Neural cell (in vitro differentiated cells): ENCODE data around the gene NPDC1. TPM values are rescaled to one million over a fixed set of nuclear protein-coding genes. Genes with fewer than 3 reads are reported as not detected.

ENCODE experiments used
- H2AFZ ChIP-seq: fragments of 200-600, 300-800 bp; sonication (generic), shearing (Covaris generic); 2 replicates; pipeline ENCODE4 v1.6.0; 2014; ENCODE audit warnings: low read depth, mild to moderate bottlenecking, antibody characterized with exemption, low read length, moderate library complexity
- H3F3A ChIP-seq: fragments of 200-600 bp; shearing (Covaris generic); 2 replicates; pipeline ENCODE4 v1.6.1; 2016; ENCODE audit warnings: mild to moderate bottlenecking, moderate library complexity, mixed read lengths, antibody characterized with exemption, low read length; ENCODE audit not compliant: insufficient read depth, poor library complexity, severe bottlenecking
- H3K27ac ChIP-seq: fragments of 200-600, 300-800 bp; sonication (generic), shearing (Covaris generic); 2 replicates; pipeline ENCODE4 v1.5.1; 2014; ENCODE audit warnings: mild to moderate bottlenecking, low read length, moderate library complexity
- H3K27me3 ChIP-seq: fragments of 300-800, 200-600 bp; sonication (generic), shearing (Covaris generic); 2 replicates; pipeline ENCODE4 v1.6.0; 2014; ENCODE audit warnings: mild to moderate bottlenecking, low read depth, low read length, moderate library complexity; ENCODE audit not compliant: insufficient read depth
- H3K36me3 ChIP-seq: fragments of 300-800, 200-600 bp; sonication (generic), shearing (Covaris generic); 2 replicates; pipeline ENCODE4 v1.5.1; 2014; ENCODE audit warnings: mild to moderate bottlenecking, antibody characterized with exemption, low read length, moderate library complexity; ENCODE audit not compliant: insufficient read depth
- H3K4me2 ChIP-seq: fragments of 300-800, 200-600 bp; sonication (generic), shearing (Covaris generic); 2 replicates; pipeline ENCODE4 v1.6.0; 2014; ENCODE audit warnings: mild to moderate bottlenecking, low read length
- H3K4me3 ChIP-seq: fragments of 300-800, 200-600 bp; sonication (generic), shearing (Covaris generic); 2 replicates; pipeline ENCODE4 v1.5.1; 2014; ENCODE audit warnings: mild to moderate bottlenecking, low read length, moderate library complexity
- H3K79me2 ChIP-seq: fragments of 200-600 bp; shearing (Covaris generic); replicated peaks from 2 replicates; pipeline ENCODE4 v1.6.0; 2014; ENCODE audit warnings: mild to moderate bottlenecking, low read length, moderate library complexity; ENCODE audit not compliant: insufficient read depth
- H3K9ac ChIP-seq: fragments of 300-800, 200-600 bp; sonication (generic), shearing (Covaris generic); 2 replicates; pipeline ENCODE4 v1.6.1; 2016; ENCODE audit warnings: mild to moderate bottlenecking, low read length, mixed read lengths
- H3K9me2 ChIP-seq: fragments of 200-600 bp; shearing (Covaris generic); 2 replicates; pipeline ENCODE4 v1.6.1; 2016; ENCODE audit warnings: mild to moderate bottlenecking, low read length, mixed read lengths; ENCODE audit not compliant: insufficient read depth
- H3K9me3 ChIP-seq: fragments of 200-600, 300-800 bp; sonication (generic), shearing (Covaris generic); 2 replicates; pipeline ENCODE4 v1.6.1; 2016; ENCODE audit warnings: mild to moderate bottlenecking, mixed run types, low read length, moderate library complexity, mixed read lengths
- H4K20me1 ChIP-seq: fragments of 200-600 bp; shearing (Covaris generic); 2 replicates; pipeline ENCODE4 v1.6.1; 2016; ENCODE audit warnings: mild to moderate bottlenecking, mixed run types; ENCODE audit not compliant: insufficient read depth
- CTCF ChIP-seq: fragments of 450-650 bp; IDR thresholded peaks from 2 replicates; pipeline ENCODE4 v1.5.1; 2014; ENCODE audit warnings: antibody characterized with exemption, mild to moderate bottlenecking, moderate library complexity; ENCODE audit not compliant: poor library complexity, severe bottlenecking
- EP300 ChIP-seq: fragments of 450-650 bp; conservative IDR thresholded peaks from 2 replicates; pipeline ENCODE4 v1.6.1; 2014; ENCODE audit warnings: antibody characterized with exemption, mild to moderate bottlenecking, moderate library complexity; ENCODE audit not compliant: poor library complexity, severe bottlenecking
- EZH2 ChIP-seq: fragments of 200-600, 300-800 bp; shearing (Covaris generic), sonication (generic); IDR thresholded peaks from 2 replicates; pipeline ENCODE4 v1.6.1; 2014; ENCODE audit warnings: antibody characterized with exemption, low read length, borderline replicate concordance, mild to moderate bottlenecking; ENCODE audit not compliant: insufficient read depth, poor library complexity, severe bottlenecking
- MXI1 ChIP-seq: fragments of 450-650 bp; conservative IDR thresholded peaks from 2 replicates; pipeline ENCODE4 v1.6.1; 2014; ENCODE audit warnings: antibody characterized with exemption, mild to moderate bottlenecking; ENCODE audit not compliant: poor library complexity, severe bottlenecking
- POLR2AphosphoS5 ChIP-seq: IDR thresholded peaks from 2 replicates; pipeline ENCODE4 v1.6.1; 2012
- RAD21 ChIP-seq: fragments of 450-650 bp; conservative IDR thresholded peaks from 2 replicates; pipeline ENCODE4 v1.6.1; 2014; ENCODE audit warnings: antibody characterized with exemption, mild to moderate bottlenecking, moderate library complexity
- SMC3 ChIP-seq: fragments of 450-650 bp; conservative IDR thresholded peaks from 2 replicates; pipeline ENCODE4 v1.6.1; 2014; ENCODE audit warnings: antibody characterized with exemption, mild to moderate bottlenecking, moderate library complexity; ENCODE audit not compliant: poor library complexity
- TAF1 ChIP-seq: IDR thresholded peaks from 2 replicates; pipeline ENCODE4 v1.6.1; 2012; ENCODE audit warnings: low read depth
- polyA plus RNA-seq: library from polyadenylated mRNA; depleted of rRNA; stranded (reverse); fragments of >200 nt; gene quantifications from 2 replicates; pipeline ENCODE4 v1.2.3, GENCODE V29; 2014
- TF ChIP-seq, protein P1 (sequence below): IDR thresholded peaks from 2 replicates; pipeline ENCODE4 v1.6.1; 2012; ENCODE audit warnings: borderline replicate concordance

Gene NPDC1
- polyA plus RNA-seq, 1 donor from 2014 or later, result 161 TPM

GRCh38 chr9:137052998-137053943 is 7.3 kb upstream of the NPDC1 start:
- Histone ChIP-seq H3K9me2 (no peaks in the 10 kb centered on the region), H3K27me3 (peaks cover 73% of the 10 kb centered on the region), H3K79me2 (no peaks in the 10 kb centered on the region), H2AFZ (no peak overlapping the region), H3K4me2 (no peak overlapping the region), H3K36me3 (no peaks in the 10 kb centered on the region), H3K9me3 (no peaks in the 10 kb centered on the region), H3F3A (no peaks in the 10 kb centered on the region), H4K20me1 (no peaks in the 10 kb centered on the region), H3K9ac (no peak overlapping the region), H3K27ac (no peak overlapping the region), H3K4me3 (peak overlapping the region; percentile 46)
- TF ChIP-seq CTCF, result no peak
- no peak for TF ChIP-seq RAD21
- no peak for TF ChIP-seq POLR2AphosphoS5
- TF ChIP-seq EZH2, result peak; percentile 21

- Histone ChIP-seq H3K27me3 (peaks cover 81% of the 10 kb centered on the region), H3K4me2 (no peak overlapping the region)
Measured at GRCh38 chr9:137052293-137052692, 6.3 kb upstream of the NPDC1 start.

More at GRCh38 chr9:137052293-137052692, 6.3 kb upstream of the NPDC1 start:
- Histone ChIP-seq H4K20me1 (no peaks in the 10 kb centered on the region), H3K27ac (no peak overlapping the region), H3F3A (no peaks in the 10 kb centered on the region), H3K9ac (no peak overlapping the region), H3K4me3 (no peak overlapping the region), H2AFZ (no peak overlapping the region), H3K36me3 (no peaks in the 10 kb centered on the region), H3K79me2 (no peaks in the 10 kb centered on the region), H3K9me3 (no peaks in the 10 kb centered on the region), H3K9me2 (no peaks in the 10 kb centered on the region)
- TF ChIP-seq TAF1, result no peak
- TF ChIP-seq POLR2AphosphoS5, result no peak
- no peak for TF ChIP-seq SMC3
- TF ChIP-seq EZH2, result no peak
- TF ChIP-seq CTCF, result no peak
- TF ChIP-seq, protein P1, sequence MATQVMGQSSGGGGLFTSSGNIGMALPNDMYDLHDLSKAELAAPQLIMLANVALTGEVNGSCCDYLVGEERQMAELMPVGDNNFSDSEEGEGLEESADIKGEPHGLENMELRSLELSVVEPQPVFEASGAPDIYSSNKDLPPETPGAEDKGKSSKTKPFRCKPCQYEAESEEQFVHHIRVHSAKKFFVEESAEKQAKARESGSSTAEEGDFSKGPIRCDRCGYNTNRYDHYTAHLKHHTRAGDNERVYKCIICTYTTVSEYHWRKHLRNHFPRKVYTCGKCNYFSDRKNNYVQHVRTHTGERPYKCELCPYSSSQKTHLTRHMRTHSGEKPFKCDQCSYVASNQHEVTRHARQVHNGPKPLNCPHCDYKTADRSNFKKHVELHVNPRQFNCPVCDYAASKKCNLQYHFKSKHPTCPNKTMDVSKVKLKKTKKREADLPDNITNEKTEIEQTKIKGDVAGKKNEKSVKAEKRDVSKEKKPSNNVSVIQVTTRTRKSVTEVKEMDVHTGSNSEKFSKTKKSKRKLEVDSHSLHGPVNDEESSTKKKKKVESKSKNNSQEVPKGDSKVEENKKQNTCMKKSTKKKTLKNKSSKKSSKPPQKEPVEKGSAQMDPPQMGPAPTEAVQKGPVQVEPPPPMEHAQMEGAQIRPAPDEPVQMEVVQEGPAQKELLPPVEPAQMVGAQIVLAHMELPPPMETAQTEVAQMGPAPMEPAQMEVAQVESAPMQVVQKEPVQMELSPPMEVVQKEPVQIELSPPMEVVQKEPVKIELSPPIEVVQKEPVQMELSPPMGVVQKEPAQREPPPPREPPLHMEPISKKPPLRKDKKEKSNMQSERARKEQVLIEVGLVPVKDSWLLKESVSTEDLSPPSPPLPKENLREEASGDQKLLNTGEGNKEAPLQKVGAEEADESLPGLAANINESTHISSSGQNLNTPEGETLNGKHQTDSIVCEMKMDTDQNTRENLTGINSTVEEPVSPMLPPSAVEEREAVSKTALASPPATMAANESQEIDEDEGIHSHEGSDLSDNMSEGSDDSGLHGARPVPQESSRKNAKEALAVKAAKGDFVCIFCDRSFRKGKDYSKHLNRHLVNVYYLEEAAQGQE, result no peak
- no peak for TF ChIP-seq RAD21
- no peak for TF ChIP-seq EP300
- no peak for TF ChIP-seq MXI1
